BE2C (cell line): ENCODE data around the gene VWA3B.
"Not testable (repeated sequence)": the region's sequence is repeated elsewhere in the genome, so short reads cannot be mapped to it uniquely, and the experiment has no call there.

ENCODE experiments used
- DNase-seq: peaks from one replicate; pipeline ENCODE4 v3.0.0-alpha.2; 2020
- H3K27me3 ChIP-seq: fragments of 250-450 bp; sonication (Bioruptor Pico); 2 replicates; pipeline ENCODE4 v1.5.1; 2020; ENCODE audit warnings: mild to moderate bottlenecking
- H3K36me3 ChIP-seq: fragments of 250-450 bp; sonication (Bioruptor Pico); 2 replicates; pipeline ENCODE4 v1.5.1; 2020; ENCODE audit warnings: mild to moderate bottlenecking
- H3K4me1 ChIP-seq: fragments of 250-450 bp; sonication (Bioruptor Pico); 2 replicates; pipeline ENCODE4 v1.5.1; 2020
- H3K4me3 ChIP-seq: 2 replicates; pipeline ENCODE4 v1.5.1; 2011; ENCODE audit warnings: low read depth, low read length
- H3K9me3 ChIP-seq: fragments of 250-450 bp; sonication (Bioruptor Pico); 2 replicates; pipeline ENCODE4 v1.5.1; 2020
- TF ChIP-seq, protein P1 (sequence below): IDR thresholded peaks from 2 replicates; pipeline ENCODE4 v1.5.1; 2012; ENCODE audit warnings: mild to moderate bottlenecking, low read depth, low read length

The VWA3B gene

GRCh38 chr2:98299211-98299905 lies 212.4 kb downstream of the VWA3B start:
- Histone ChIP-seq H3K4me3 (no peak overlapping the region), H3K27me3 (no peaks in the 10 kb centered on the region), H3K9me3 (no peaks in the 10 kb centered on the region), H3K36me3 (no peaks in the 10 kb centered on the region), H3K4me1 (no peaks in the 10 kb centered on the region)
- TF ChIP-seq, protein P1, sequence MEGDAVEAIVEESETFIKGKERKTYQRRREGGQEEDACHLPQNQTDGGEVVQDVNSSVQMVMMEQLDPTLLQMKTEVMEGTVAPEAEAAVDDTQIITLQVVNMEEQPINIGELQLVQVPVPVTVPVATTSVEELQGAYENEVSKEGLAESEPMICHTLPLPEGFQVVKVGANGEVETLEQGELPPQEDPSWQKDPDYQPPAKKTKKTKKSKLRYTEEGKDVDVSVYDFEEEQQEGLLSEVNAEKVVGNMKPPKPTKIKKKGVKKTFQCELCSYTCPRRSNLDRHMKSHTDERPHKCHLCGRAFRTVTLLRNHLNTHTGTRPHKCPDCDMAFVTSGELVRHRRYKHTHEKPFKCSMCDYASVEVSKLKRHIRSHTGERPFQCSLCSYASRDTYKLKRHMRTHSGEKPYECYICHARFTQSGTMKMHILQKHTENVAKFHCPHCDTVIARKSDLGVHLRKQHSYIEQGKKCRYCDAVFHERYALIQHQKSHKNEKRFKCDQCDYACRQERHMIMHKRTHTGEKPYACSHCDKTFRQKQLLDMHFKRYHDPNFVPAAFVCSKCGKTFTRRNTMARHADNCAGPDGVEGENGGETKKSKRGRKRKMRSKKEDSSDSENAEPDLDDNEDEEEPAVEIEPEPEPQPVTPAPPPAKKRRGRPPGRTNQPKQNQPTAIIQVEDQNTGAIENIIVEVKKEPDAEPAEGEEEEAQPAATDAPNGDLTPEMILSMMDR, result no peak
- DNase-seq, result no peak

DNA sequence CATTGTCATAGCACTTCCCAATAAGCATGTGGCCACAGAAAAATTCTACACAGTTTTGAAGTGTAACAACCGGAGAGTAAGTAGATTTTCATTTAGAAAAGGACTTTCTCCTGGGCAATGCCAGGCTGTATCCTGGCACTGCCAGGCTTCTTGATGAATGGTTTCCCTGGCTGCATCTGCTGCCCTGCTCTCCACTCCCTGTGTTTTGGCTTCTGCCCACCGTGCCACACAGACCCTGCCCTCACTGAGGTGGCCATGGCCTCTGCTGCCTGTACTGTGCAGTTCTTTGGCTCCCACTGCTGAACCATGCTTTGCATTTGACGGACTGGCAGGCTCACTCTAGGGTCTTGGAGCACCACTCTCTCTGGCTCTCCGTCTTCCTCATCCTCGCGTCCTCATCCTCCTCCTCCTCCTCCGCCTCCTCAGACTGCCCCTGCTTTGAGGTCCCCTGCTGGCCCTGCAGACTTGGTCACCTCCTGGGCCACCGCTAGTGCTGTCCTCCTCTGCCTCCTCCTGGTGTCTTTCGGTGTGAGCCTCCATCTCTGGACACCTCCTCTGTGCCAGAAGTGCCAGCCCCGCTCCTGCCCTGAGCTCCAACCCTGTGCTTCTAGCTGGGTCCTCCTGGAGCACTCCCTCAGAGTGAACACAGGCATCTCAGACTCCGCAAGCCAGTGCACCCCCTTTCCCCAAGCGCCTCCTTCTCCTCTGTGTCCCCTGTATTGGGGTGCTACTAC lies 213.3 kb downstream of the VWA3B start:
- TF ChIP-seq, protein P1, result no peak
- Histone ChIP-seq H3K4me3 (no peak overlapping the region), H3K9me3 (no peaks in the 10 kb centered on the region), H3K27me3 (no peaks in the 10 kb centered on the region), H3K4me1 (no peaks in the 10 kb centered on the region), H3K36me3 (no peaks in the 10 kb centered on the region)
- DNase-seq, result no peak

- Histone ChIP-seq H3K4me3 (no peak overlapping the region), H3K36me3 (no peaks in the 10 kb centered on the region), H3K4me1 (no peaks in the 10 kb centered on the region), H3K27me3 (no peaks in the 10 kb centered on the region), H3K9me3 (no peaks in the 10 kb centered on the region)
- DNase-seq, result no peak
- TF ChIP-seq, protein P1, result no peak
These were observed 214.5 kb downstream of the VWA3B start for GRCh38 chr2:98301469-98301868.

- DNase-seq, H3K27me3 ChIP-seq, H3K4me1 ChIP-seq: not testable (repeated sequence)
These were observed 220.2 kb downstream of the VWA3B start for GRCh38 chr2:98307131-98307696.

GRCh38 chr2:98308068-98308467 lies 221.1 kb downstream of the VWA3B start:
- DNase-seq, result no peak
- no peak overlapping the region for H3K4me3 ChIP-seq
- H3K4me1 ChIP-seq, result no peaks in the 10 kb centered on the region
- H3K9me3 ChIP-seq, result no peaks in the 10 kb centered on the region
- H3K27me3 ChIP-seq, result no peaks in the 10 kb centered on the region
- H3K36me3 ChIP-seq, result no peaks in the 10 kb centered on the region
- TF ChIP-seq, protein P1, result no peak

More at GRCh38 chr2:98307131-98307696, 220.2 kb downstream of the VWA3B start:
- H3K36me3 ChIP-seq, H3K4me3 ChIP-seq, H3K9me3 ChIP-seq: not testable (repeated sequence)

DNA sequence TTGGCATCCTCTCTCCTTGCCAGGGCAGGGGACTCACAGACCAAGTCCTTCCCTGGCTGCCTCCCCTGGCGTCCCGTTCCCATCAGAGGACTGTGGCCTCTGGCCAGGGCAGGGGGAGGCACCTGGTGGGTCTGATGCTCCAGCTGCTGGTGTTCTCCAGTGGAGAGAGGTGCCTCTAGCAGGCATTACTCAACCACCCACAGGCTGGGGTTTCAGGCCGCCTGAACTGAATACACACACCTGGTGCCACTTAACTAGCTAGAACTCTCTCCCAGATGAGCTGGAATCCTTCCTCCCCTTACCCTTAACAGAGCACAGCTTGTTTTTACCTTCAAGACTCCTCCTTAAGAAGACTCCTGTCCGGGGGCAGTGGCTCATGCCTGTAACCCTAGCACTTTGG lies 221.6 kb downstream of the VWA3B start:
- no peak for DNase-seq

More for the DNA sequence above, 221.6 kb downstream of the VWA3B start:
- TF ChIP-seq, protein P1, result no peak
- Histone ChIP-seq H3K4me1 (no peaks in the 10 kb centered on the region), H3K4me3 (no peak overlapping the region), H3K27me3 (no peaks in the 10 kb centered on the region), H3K36me3 (no peaks in the 10 kb centered on the region), H3K9me3 (no peaks in the 10 kb centered on the region)
